ENCODE data around the gene RNF217. TPM values are rescaled to one million over a fixed set of nuclear protein-coding genes. Genes with fewer than 3 reads are reported as not detected.

The RNF217 gene
- total RNA-seq, 3 donors from 2014 or later, result 0.60 to 1.2 (median 0.90) TPM

DNA sequence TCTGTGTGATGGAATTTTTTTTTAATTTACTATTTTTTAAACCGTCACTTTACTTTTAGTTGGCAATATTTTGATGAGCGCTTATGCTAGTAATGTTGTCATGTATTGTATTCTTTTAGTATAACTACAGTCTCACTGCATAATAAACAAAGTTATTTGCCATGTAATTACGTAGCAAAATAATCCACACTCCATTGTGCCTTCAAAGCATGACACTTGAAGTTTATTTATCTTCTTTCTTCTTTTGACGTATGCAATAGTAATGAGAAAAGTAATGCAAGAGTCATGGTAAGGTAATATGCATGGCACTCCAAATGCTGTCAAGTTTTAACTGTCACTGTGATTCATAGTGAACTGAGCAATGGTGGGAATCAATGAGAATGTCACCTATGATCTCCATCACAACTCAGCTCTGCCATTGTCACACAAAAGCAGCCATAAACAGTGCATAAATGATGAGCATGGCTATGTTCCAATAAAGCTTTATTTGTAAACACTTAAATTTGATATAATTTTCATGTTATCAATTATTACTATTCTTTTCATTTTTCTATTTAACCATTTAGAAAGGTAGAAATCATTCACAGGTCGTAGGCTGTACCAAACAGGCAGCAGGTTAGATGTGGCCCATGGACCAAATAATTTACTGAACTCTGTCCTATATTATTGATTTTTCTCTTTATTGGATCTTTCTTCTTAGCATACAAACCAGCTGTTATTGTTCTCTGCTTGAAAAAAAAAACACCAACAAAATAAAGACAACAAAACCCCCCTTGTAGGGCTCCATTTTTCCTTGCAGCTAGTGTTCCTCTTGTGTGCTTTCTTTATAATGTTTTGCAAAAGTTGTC is 27.1 kb downstream of the RNF217 start:
- Mint-ChIP-seq H3K4me1 (ENCODE audit: low read depth) (peaks cover 4% of the 10 kb centered on the region), H3K4me3 (no peak overlapping the region), H3K36me3 (ENCODE audit: insufficient read depth) (no peaks in the 10 kb centered on the region), H3K9me3 (no peaks in the 10 kb centered on the region), H3K27me3 (ENCODE audit: low read depth) (no peaks in the 10 kb centered on the region)
- DNase-seq (no peak), ATAC-seq (no peak)

DNA sequence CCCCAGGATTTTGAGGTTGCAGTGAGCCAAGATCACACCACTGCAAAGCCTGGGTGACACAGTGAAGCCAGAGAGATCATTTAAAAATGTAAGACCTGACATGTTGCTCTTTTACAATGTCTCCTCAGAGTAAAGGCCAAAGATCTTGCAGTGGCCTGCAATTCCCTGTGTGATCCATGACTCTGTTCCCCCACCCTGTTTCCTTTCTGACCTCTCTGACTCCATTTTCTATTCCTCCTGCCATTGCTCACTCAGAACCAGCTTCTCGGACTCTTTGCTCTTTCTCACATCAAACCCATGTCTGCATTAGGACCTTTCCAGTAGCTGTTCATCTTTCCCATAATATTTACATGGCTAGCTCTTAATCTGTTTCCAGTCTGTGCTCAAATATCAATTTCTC is 28.8 kb downstream of the RNF217 start:
- H3K27me3 Mint-ChIP-seq (ENCODE audit: low read depth), result no peaks in the 10 kb centered on the region
- DNase-seq (no peak), ATAC-seq (no peak)
- no peak overlapping the region for H3K4me3 Mint-ChIP-seq
- no peaks in the 10 kb centered on the region for H3K36me3 Mint-ChIP-seq (ENCODE audit: insufficient read depth)
- H3K4me1 Mint-ChIP-seq (ENCODE audit: low read depth), result peaks cover 4% of the 10 kb centered on the region
- H3K9me3 Mint-ChIP-seq, result no peaks in the 10 kb centered on the region

DNA sequence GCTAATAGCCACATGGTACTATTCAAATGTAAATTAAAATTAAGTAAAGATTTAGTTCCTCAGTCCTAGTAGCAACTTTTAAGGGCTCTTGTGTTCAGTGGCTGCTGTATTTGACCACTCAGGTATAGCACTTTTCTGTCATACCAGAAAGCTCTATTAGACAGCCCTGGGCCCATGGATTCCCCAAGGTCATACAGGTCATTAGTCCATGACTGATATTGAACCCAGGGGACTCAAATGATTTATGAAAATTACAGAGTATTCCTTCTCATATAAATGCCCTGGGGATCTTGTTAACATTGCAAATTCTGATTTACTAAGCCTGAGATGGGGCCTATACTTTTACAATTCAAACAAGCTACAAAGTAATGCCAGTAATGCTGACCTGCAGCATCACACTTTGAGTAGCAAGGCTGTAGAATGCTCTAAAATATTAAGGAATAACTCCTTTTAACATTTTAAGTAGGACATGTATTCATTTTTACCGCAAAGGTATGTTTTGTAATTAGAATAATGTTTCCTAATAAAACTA is 29.6 kb downstream of the RNF217 start:
- no peak for DNase-seq
- Mint-ChIP-seq H3K4me3 (no peak overlapping the region), H3K36me3 (ENCODE audit: insufficient read depth) (no peaks in the 10 kb centered on the region)

DNA sequence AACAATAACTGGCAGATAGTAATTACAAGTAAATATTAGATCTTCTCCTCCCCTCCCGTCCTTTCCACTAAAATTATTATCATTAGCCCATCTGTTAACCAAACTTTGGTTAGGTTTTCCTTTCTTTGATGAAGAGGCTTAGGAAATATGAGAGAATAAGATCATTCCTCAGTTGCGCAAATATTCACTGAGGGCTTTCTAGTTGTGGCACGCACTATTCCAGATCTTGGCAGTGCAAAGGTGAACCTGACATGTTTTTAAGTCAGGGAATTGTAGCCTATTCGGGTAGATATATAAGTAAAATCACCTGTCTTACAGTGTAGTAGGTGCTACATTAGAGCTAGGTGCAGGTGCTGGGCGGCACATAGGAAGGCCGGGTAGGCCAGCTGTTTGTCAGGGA is 31.1 kb downstream of the RNF217 start:
- Mint-ChIP-seq H3K4me1 (ENCODE audit: low read depth) (no peaks in the 10 kb centered on the region), H3K9me3 (no peaks in the 10 kb centered on the region), H3K36me3 (ENCODE audit: insufficient read depth) (no peaks in the 10 kb centered on the region), H3K27me3 (ENCODE audit: low read depth) (no peaks in the 10 kb centered on the region), H3K4me3 (no peak overlapping the region)
- DNase-seq (no peak), ATAC-seq (no peak)

More for the DNA sequence above, 29.6 kb downstream of the RNF217 start:
- H3K27me3 Mint-ChIP-seq (ENCODE audit: low read depth), result no peaks in the 10 kb centered on the region
- H3K4me1 Mint-ChIP-seq (ENCODE audit: low read depth), result no peaks in the 10 kb centered on the region
- H3K9me3 Mint-ChIP-seq, result no peaks in the 10 kb centered on the region
- no peak for ATAC-seq

DNA sequence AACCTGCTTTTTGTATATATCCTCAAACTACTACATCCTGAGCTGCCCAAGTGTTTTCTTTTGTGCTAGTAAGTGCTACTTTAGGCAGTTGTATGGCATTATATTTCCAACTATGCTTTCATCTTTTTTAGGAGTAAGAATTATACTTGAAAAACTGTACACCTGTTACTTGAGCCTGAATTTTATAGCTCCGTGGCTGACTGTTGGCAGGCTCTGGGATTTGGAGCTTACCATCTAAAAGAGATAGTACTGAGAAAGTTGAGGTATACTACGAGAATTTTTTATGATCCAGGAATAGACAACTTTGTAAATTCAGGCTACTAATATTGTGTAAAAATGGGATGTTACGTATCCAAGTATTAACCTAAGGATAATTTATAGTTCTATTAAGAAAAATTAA is 32.4 kb downstream of the RNF217 start:
- Mint-ChIP-seq H3K4me1 (ENCODE audit: low read depth) (no peaks in the 10 kb centered on the region), H3K4me3 (no peak overlapping the region), H3K36me3 (ENCODE audit: insufficient read depth) (no peaks in the 10 kb centered on the region), H3K27me3 (ENCODE audit: low read depth) (peaks cover 1% of the 10 kb centered on the region), H3K9me3 (no peaks in the 10 kb centered on the region)
- no peak for ATAC-seq
- DNase-seq, result no peak

DNA sequence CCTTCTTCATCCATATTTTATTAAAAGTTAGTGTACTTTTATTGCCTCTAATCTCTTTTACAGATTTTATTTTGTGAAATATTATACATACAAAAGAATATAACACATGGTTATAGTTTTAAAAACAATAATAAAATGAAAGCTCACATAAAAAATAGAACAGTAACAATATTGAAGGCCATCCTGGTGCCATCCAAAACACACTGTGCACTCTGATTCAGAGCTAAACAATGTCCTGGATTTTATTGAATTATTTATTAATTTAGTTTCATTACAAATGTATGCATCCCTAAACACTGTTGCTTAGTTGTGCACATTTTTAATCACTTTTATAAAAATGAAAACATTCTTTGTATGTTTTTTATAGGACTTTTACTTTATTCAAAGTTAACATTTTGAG is 32.9 kb downstream of the RNF217 start:
- no peaks in the 10 kb centered on the region for H3K9me3 Mint-ChIP-seq
- H3K4me1 Mint-ChIP-seq (ENCODE audit: low read depth), result no peaks in the 10 kb centered on the region
- H3K27me3 Mint-ChIP-seq (ENCODE audit: low read depth), result peaks cover 1% of the 10 kb centered on the region
- DNase-seq, result no peak
- no peaks in the 10 kb centered on the region for H3K36me3 Mint-ChIP-seq (ENCODE audit: insufficient read depth)
- no peak overlapping the region for H3K4me3 Mint-ChIP-seq
- ATAC-seq, result no peak

DNA sequence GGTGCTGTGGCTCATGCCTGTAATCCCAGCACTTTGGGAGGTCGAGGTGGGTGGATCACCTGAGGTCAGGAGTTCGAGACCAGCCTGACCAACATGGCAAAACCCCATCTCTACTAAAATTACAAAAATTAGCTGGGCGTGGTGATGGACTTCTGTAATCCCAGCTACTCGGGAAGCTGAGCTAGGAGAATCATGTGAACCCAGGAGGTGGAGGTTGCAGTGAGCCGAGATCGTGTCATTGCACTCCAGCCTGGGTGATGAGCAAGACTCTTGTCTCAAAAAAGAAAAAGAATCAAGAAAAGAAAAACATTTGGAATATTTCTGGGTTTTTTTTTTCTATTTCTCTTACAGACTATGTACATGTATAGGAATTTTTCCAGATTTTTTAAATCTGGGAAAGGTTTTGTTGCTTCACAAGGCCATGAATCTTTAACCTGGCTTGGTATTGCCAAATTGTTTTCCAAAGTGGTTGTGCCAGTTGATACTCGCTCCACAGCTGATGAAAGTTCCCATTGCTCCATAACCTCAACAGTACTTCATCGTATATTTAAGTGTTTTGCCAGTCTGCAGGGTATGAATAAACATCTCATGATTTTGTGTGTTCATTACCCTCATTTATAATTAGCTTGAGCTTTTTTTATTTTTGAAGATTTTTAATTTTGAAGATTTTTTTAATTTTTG is 33.5 kb downstream of the RNF217 start:
- H3K27me3 Mint-ChIP-seq (ENCODE audit: low read depth), result peaks cover 1% of the 10 kb centered on the region
- ATAC-seq (no peak), DNase-seq (no peak)
- no peaks in the 10 kb centered on the region for H3K9me3 Mint-ChIP-seq
- no peak overlapping the region for H3K4me3 Mint-ChIP-seq
- H3K4me1 Mint-ChIP-seq (ENCODE audit: low read depth), result no peaks in the 10 kb centered on the region
- H3K36me3 Mint-ChIP-seq (ENCODE audit: insufficient read depth), result no peaks in the 10 kb centered on the region

DNA sequence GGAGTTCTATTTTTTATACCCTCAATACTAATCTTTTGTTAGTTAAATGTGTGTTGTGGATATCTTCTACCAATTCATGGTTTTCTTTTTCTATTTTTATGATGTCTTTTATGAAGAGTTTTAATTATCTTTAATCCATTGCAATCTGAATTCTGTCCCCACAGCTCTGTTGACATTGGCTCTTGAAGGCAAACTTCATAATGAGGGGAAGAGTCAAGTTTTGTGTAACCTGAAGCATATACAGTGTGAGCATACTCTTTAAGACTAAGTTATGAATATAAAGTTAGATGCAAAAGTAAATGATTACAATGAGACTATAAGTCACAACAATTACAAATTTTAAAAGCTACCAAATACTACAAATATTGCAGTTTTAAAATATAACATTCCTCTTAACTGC is 34.2 kb downstream of the RNF217 start:
- Mint-ChIP-seq H3K4me3 (no peak overlapping the region), H3K27me3 (ENCODE audit: low read depth) (peaks cover 1% of the 10 kb centered on the region), H3K4me1 (ENCODE audit: low read depth) (no peaks in the 10 kb centered on the region), H3K36me3 (ENCODE audit: insufficient read depth) (no peaks in the 10 kb centered on the region), H3K9me3 (no peaks in the 10 kb centered on the region)
- DNase-seq, result no peak
- no peak for ATAC-seq

DNA sequence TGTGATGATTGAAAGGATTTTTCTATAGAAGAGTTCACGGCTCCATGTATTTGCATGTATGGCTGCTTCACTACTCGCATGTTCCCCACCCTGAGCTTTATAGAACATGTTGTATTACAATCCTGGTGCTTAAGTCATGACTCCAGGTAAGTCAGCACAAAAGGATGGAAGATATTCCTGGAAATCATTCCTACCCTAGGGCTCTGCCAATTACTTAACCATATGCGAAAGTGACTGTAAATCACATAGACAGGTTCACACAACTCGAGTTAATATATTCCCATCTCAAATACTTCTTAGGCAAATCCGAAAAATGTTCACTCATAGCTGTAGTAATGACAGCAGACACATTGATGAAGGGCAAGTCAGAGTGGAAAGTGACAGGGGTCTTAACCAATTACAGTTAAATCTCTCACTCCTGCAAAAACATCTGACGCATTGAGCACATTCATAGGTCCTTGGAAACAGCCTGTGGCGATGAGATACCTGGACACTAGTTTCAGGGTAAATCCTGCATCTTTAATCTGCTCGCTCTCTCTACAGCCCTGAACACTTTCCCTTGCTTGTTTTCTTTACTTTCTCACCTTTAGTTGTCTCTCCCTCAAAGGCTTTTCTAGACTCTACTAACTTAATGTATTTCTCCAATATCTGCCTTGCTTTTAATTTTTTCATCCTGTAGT is 35.1 kb downstream of the RNF217 start:
- peaks cover 1% of the 10 kb centered on the region for H3K27me3 Mint-ChIP-seq (ENCODE audit: low read depth)
- H3K4me1 Mint-ChIP-seq (ENCODE audit: low read depth), result no peaks in the 10 kb centered on the region
- no peak for DNase-seq
- no peak overlapping the region for H3K4me3 Mint-ChIP-seq
- no peaks in the 10 kb centered on the region for H3K9me3 Mint-ChIP-seq
- ATAC-seq, result no peak
- H3K36me3 Mint-ChIP-seq (ENCODE audit: insufficient read depth), result no peaks in the 10 kb centered on the region

DNA sequence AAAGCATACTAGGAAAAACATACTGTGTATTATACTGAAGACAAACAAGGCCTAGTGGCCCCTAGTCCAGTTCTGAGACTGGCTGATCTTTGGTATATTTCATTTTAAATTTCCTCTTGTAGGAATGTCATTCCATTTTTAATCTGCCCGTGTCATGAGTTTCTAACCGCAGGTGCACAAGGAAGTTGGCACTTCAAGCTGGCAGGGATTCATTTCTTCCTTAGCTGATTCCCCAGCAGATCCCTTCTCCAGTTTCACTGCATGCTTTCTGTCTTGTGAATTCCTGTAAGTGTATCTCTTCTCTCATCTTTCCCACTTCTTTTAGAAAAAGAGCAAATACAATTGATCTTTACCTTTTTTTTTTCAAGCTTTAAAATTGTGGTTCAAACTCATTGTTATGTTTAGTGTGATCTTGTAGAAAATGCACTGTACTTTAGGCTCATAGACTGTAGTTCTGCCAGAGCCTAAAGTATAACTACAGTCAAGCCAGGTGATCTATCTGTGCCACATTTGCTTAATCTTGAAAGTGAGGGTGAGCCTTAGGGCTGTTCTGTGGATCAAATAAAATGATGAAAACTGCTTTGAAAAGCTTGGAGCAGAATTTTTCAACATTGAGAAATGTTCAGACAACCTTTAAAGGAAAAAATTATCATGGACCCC is 37.0 kb downstream of the RNF217 start:
- H3K4me1 Mint-ChIP-seq (ENCODE audit: low read depth), result no peaks in the 10 kb centered on the region
- no peaks in the 10 kb centered on the region for H3K36me3 Mint-ChIP-seq (ENCODE audit: insufficient read depth)
- ATAC-seq (no peak), DNase-seq (no peak)
- H3K27me3 Mint-ChIP-seq (ENCODE audit: low read depth), result peaks cover 1% of the 10 kb centered on the region
- no peak overlapping the region for H3K4me3 Mint-ChIP-seq
- no peaks in the 10 kb centered on the region for H3K9me3 Mint-ChIP-seq

DNA sequence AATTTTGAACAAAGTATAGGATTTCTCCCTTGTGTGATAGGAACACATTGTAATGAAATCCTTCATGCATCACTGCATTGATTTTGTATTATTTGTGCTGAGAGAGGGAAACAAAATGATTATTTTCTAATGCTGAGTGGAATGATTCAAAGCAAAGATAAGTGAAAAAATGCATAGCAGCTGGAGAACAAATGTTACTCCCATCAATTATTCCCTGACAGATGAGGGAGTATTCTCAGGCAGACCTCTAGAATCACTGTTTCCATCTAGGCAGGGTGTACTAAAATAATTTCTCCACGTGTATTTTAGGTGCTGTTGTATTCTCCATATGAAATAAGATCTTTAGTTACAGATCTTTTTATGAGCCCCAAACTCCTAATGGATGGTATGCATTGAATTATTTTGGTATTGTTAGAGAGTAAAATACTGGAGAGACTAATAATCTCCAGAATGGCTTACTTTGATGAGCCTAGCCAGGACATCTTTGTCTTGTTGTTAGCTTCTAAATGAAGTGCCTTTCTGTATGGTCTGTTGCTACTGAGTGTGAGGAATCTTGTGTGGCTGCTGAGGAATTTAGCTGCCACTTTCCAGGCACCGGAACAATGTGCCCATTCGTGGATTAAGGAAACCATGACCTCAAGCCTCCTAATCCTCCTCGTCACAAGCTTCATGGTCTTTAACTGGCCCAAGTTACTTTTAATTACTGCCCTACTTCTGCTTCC is 39.6 kb downstream of the RNF217 start:
- no peaks in the 10 kb centered on the region for H3K36me3 Mint-ChIP-seq (ENCODE audit: insufficient read depth)
- no peak for DNase-seq
- no peak overlapping the region for H3K4me3 Mint-ChIP-seq
- no peaks in the 10 kb centered on the region for H3K9me3 Mint-ChIP-seq
- H3K4me1 Mint-ChIP-seq (ENCODE audit: low read depth), result no peaks in the 10 kb centered on the region
- ATAC-seq, result no peak
- H3K27me3 Mint-ChIP-seq (ENCODE audit: low read depth), result peaks cover 1% of the 10 kb centered on the region

DNA sequence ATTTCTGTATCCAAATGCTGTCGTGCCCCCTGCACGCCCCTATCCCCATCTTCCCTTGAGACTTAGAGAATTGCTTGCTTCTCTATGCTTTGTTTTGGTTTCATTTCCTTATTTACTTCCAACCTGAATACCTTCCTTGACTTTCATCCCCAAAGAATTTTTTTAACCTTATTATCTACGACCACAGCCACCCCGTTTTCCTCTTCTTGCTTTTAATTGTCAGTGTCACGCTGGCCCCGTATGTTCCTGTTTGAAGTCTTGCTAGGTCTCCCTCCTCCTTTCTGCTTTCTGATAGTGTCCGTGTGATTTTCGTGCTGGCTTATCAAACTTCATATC is 40.1 kb downstream of the RNF217 start:
- Mint-ChIP-seq H3K36me3 (ENCODE audit: insufficient read depth) (no peaks in the 10 kb centered on the region), H3K9me3 (no peaks in the 10 kb centered on the region), H3K4me1 (ENCODE audit: low read depth) (no peaks in the 10 kb centered on the region), H3K27me3 (ENCODE audit: low read depth) (peaks cover 1% of the 10 kb centered on the region), H3K4me3 (no peak overlapping the region)
- ATAC-seq (no peak), DNase-seq (no peak)

DNA sequence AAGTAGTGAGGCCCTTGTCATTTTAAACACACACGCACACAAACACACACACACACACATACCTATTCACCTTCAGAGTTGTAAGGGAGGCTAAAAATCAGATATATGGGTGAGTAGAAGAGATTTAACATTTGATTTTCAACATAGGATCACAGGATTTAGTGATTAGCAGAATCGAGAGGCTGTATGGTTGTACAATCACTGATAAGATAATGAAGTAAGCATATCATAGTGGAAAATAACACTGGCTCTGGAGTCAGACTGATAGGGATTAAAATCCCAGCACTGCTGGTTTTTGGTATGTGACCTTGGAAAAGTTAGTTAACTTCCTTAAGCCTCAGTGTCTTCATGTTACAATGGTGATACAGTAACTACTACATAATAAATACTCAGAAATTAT is 40.8 kb downstream of the RNF217 start:
- no peak for DNase-seq
- Mint-ChIP-seq H3K4me1 (ENCODE audit: low read depth) (no peaks in the 10 kb centered on the region), H3K4me3 (no peak overlapping the region), H3K27me3 (ENCODE audit: low read depth) (peaks cover 1% of the 10 kb centered on the region), H3K36me3 (ENCODE audit: insufficient read depth) (no peaks in the 10 kb centered on the region), H3K9me3 (no peaks in the 10 kb centered on the region)
- no peak for ATAC-seq

DNA sequence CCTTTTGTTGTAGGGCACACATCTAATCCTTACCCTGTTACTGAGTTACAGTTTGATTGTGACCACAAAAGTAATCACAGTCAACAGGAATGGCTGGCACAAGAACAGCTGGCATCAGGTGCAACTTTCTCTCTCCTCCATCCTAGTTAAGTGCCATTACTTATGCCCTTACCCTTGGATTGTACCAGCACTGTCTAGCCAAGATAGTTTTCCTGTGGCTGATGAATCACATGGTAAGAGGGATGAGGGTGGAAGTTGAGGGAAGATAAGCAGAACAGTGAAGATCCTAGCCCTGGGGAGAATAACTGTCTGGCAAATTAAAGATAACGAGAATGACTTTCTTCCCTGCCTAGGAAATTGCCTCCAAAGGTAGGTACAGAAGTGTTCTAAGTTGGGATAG is 42.0 kb downstream of the RNF217 start:
- H3K36me3 Mint-ChIP-seq (ENCODE audit: insufficient read depth), result no peaks in the 10 kb centered on the region
- DNase-seq (no peak), ATAC-seq (no peak)
- no peaks in the 10 kb centered on the region for H3K9me3 Mint-ChIP-seq
- no peaks in the 10 kb centered on the region for H3K4me1 Mint-ChIP-seq (ENCODE audit: low read depth)
- no peaks in the 10 kb centered on the region for H3K27me3 Mint-ChIP-seq (ENCODE audit: low read depth)
- H3K4me3 Mint-ChIP-seq, result no peak overlapping the region

Data from activated T-cell treated with anti-CD3 and anti-CD28 coated beads, Interleukin-2, amount 50 U/mL, for 4 hours (primary cell).